ENCODE data around the gene NAGLU. TPM values are rescaled to one million over a fixed set of nuclear protein-coding genes. Genes with fewer than 3 reads are reported as not detected.

Gene NAGLU
- total and polyA plus RNA-seq, 2 of the 13 experiments (the other 11 are each of a cell fraction or from before 2014, with no cell fraction given): 28.2 to 40.1 TPM

- DNase-seq (ENCODE audit: low spot score) (peak; percentile 54), FAIRE-seq (no peak), ATAC-seq (peak; percentile 29)
- WGBS (ENCODE audit: low lambda C conversion rate): under 1% methylated on average over 25 of the region's 48 CpGs
- Histone ChIP-seq H2AFZ (ENCODE audit: low read length) (no peak overlapping the region), H3K79me2 (ENCODE audit: insufficient read depth, low read length) (peaks cover 32% of the 10 kb centered on the region), H3K9ac (ENCODE audit: insufficient read depth, low read depth, low read length) (peak overlapping the region; percentile 94), H3K4me3 (replicated peaks in 1 of 3; ENCODE audit: insufficient read depth in 1 of 3, low read depth in 2 of 3, low read length in 3 of 3) (peak overlapping the region; percentile 66 to 91 (median 79)), H3K4me2 (ENCODE audit: low read depth, low read length) (peak overlapping the region; percentile 82), H4K20me1 (ENCODE audit: insufficient read depth, low read length) (no peaks in the 10 kb centered on the region), H3K27me3 (ENCODE audit: control insufficient read depth in 1 of 2, insufficient read depth in 2 of 2, low read length in 2 of 2) (no peaks in the 10 kb centered on the region; a peak in 1 of 5 replicates), H3K4me1 (ENCODE audit: insufficient read depth, low read length) (peaks cover 55% of the 10 kb centered on the region), H3K27ac (ENCODE audit: extremely low read length, insufficient read depth, low read length) (peak overlapping the region; percentile 91), H3K36me3 (replicated peaks in 1 of 2; ENCODE audit: control insufficient read depth in 1 of 2, insufficient read depth in 2 of 2, low read length in 2 of 2) (peaks cover 14 to 25% of the 10 kb centered on the region in 2 experiments), H3K9me3 (ENCODE audit: low read length) (no peaks in the 10 kb centered on the region)
- ChIA-PET CTCF (ENCODE audit: low intra/inter-chr PET ratio, low total read pairs) (interaction anchor here (1.1 kb wide), 1 partner anchor 15 kb away, joined by 3 read pairs; the partner anchor contains the start of gene PSMC3IP), POLR2A (interaction anchor here (1.0 to 8.5 kb wide), 12 partner anchors 9 to 250 kb away, joined by 3 to 128 read pairs (median 13); partner anchors contain the start of genes HSD17B1, NAGLU, PLEKHH3 and PSMC3IP)
- in situ Hi-C loops (cut with HindIII; ENCODE audit: extremely low pct_ligation_motif_present, low pct_unique_long_range_greater_than_20kb) (no loop called here), intact Hi-C loops (cut with micrococcal nuclease; ENCODE audit: unreplicated experiment) (no loop called here)
- TSS peak; percentile 68 for BruUV-seq (replicated peaks)
- no peak for TF ChIP-seq ARNT2 (CRISPR knock-in tag; IDR thresholded peaks at IDR 0.05; ENCODE audit: low read depth)
- TF ChIP-seq ZNF704 (CRISPR knock-in tag; IDR thresholded peaks at IDR 0.05; ENCODE audit: borderline replicate concordance): peak; percentile 35; the same call in 1 of the 2 replicates
- no peak; the same call in none of the 2 replicates for TF ChIP-seq FOXC1 (CRISPR knock-in tag; IDR thresholded peaks at IDR 0.05; ENCODE audit: borderline replicate concordance)
- no peak; the same call in 1 of the 2 replicates for TF ChIP-seq ZNF121 (CRISPR knock-in tag; IDR thresholded peaks at IDR 0.05)
- no peak for TF ChIP-seq SP5 (CRISPR knock-in tag; IDR thresholded peaks at IDR 0.05; ENCODE audit: borderline replicate concordance, low read depth)
- TF ChIP-seq ZNF552 (CRISPR knock-in tag; IDR thresholded peaks at IDR 0.05; ENCODE audit: borderline replicate concordance): no peak
- peak; percentile 67; the same call in 1 of the 2 replicates for TF ChIP-seq MTERF4 (CRISPR knock-in tag; IDR thresholded peaks at IDR 0.05)
- TF ChIP-seq ZNF629 (CRISPR knock-in tag; conservative IDR thresholded peaks at IDR 0.05): no peak
- no peak for TF ChIP-seq CEBPZ (IDR thresholded peaks at IDR 0.05; ENCODE audit: low read length)
- no peak; the same call in 1 of the 2 replicates for TF ChIP-seq HOXA3 (CRISPR knock-in tag; IDR thresholded peaks at IDR 0.05)
- no peak for TF ChIP-seq KAT8 (CRISPR knock-in tag; IDR thresholded peaks at IDR 0.05)
- TF ChIP-seq ARID5B (CRISPR knock-in tag; IDR thresholded peaks at IDR 0.05): 0 out of 2 replicates have a peak, but pooled peaks have one; percentile 11
- TF ChIP-seq REXO4 (CRISPR knock-in tag; IDR thresholded peaks at IDR 0.05; ENCODE audit: borderline replicate concordance): peak; percentile 65; the same call in 1 of the 2 replicates
Observed at GRCh38 chr17:42562388-42563142, 26.5 kb downstream of the NAGLU start.

Measured in HepG2 (cell line).